Activated CD4-positive, alpha-beta memory T cell treated with anti-CD3 and anti-CD28 coated beads for 36 hours (primary cell): Measurements from ENCODE around the gene RALGAPA1. TPM values are rescaled to one million over a fixed set of nuclear protein-coding genes. Genes with fewer than 3 reads are reported as not detected.
"Not testable (repeated sequence)": the region's sequence is repeated elsewhere in the genome, so short reads cannot be mapped to it uniquely, and the experiment has no call there.

Experiments used
- CTCF ChIA-PET: fragments of 350-600 bp; sonication (Branson Sonifier 250); formaldehyde crosslinking; loops from one replicate; lab custom pipeline; 2021; ENCODE audit warnings: antibody characterized with exemption, inconsistent platforms; lab: Charles Lee
- POLR2A ChIA-PET: fragments of 350-600 bp; sonication (Branson Sonifier 250); formaldehyde crosslinking; loops from one replicate; lab custom pipeline; 2021; ENCODE audit warnings: antibody characterized with exemption; lab: Charles Lee
- DNase-seq: peaks from one replicate; pipeline ENCODE4 v3.0.0-alpha.2; 2020
- H3K27ac Mint-ChIP-seq: one replicate; pipeline ENCODE4 v1.8.0; 2021; ENCODE audit warnings: mixed read lengths
- H3K27me3 Mint-ChIP-seq: one replicate; pipeline ENCODE4 v1.8.0; 2021; ENCODE audit warnings: mixed read lengths
- H3K36me3 Mint-ChIP-seq: one replicate; pipeline ENCODE4 v1.8.0; 2021; ENCODE audit warnings: mixed read lengths
- H3K4me1 Mint-ChIP-seq: one replicate; pipeline ENCODE4 v1.8.0; 2021; ENCODE audit warnings: low read depth, mixed read lengths
- H3K4me3 Mint-ChIP-seq: one replicate; pipeline ENCODE4 v1.8.0; 2021; ENCODE audit warnings: mild to moderate bottlenecking, mixed read lengths
- H3K9me3 Mint-ChIP-seq: one replicate; pipeline ENCODE4 v1.8.0; 2021; ENCODE audit warnings: mixed read lengths
- intact Hi-C: fragments of 100-400 bp; cut with micrococcal nuclease; formaldehyde crosslinking; loops from one replicate; pipeline ENCODE4 v1.15.1; 2023
- total RNA-seq, 2 experiments: library from RNA; stranded (reverse); gene quantifications; one replicate each; pipeline ENCODE4 v1.2.3, GENCODE V29; 2021

RALGAPA1 gene
- 10 to 100 TPM; 23.0 to 26.7 TPM for total RNA-seq

DNA sequence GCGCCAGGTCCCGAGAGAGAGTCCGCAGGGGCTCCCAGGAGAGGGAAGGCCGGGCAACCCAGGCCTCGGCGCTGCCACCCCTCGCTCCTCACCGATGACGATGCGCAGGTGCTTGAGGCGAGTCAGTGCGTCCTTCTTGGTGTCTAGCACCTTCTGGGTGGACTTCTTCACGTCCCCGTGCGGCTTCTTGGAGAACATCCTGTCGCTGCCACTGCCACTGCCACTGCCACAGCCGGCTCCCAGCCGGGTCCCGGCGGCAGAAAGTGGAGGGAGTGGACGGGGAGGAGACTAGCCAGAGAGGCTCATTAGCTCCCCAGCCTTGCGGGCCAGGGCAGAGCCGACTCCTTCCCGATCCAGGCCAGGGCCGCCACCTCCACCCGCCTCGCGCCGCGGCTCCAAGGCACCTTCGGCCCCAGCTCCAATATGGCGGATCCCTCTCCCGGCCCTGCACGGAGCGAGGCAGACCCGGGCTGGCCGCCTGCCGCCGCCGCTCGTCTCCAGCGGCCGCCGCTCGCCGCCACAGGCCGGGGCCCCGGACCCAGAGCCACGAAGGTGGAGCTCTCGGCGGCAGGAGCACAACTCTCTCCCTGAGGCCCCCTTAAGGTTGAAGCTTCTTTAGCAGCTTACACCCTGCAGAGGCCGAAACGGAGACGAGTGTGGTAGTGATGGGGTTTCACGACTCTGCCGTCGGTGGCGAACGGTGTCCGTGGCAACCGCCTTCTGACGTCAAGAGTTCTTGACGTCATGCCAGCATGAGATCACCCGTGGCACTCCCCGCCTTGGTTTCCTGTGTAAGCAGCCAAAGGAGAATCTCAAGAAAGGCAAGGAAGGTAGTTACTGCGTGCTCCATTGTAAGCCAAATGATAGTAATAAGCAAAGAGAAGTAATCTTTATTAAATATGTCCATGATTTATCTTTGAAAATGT, at the start of gene RALGAPA1:
Gene RALGAPA1 (minus strand): TSS at position 658 of the 926 bp plus-strand sequence. CDS start 460 bp downstream, at position 198.
- not testable (repeated sequence) for H3K27me3 Mint-ChIP-seq, H3K9me3 Mint-ChIP-seq, H3K36me3 Mint-ChIP-seq
- Mint-ChIP-seq H3K27ac (peak within 1 kb of the TSS; percentile 91), H3K4me3 (peak within 1 kb of the TSS; percentile 99), H3K4me1 (peaks cover 20% of the 10 kb centered on the region)
- DNase-seq, result peak; percentile 95
- intact Hi-C loops, result loop anchor here (1.0 to 5.0 kb wide), 9 partner anchors 17 to 513 kb away; partner anchors contain the start of genes BRMS1L, INSM2 and MBIP
- ChIA-PET CTCF (interaction anchor here (0.7 to 2.1 kb wide), 7 partner anchors 9 to 370 kb away, joined by 3 to 15 read pairs (median 4); partner anchors contain the start of gene BRMS1L), POLR2A (interaction anchor here (1.5 kb wide), 1 partner anchor 18 kb away, joined by 5 read pairs; the partner anchor contains the start of gene BRMS1L)

DNA sequence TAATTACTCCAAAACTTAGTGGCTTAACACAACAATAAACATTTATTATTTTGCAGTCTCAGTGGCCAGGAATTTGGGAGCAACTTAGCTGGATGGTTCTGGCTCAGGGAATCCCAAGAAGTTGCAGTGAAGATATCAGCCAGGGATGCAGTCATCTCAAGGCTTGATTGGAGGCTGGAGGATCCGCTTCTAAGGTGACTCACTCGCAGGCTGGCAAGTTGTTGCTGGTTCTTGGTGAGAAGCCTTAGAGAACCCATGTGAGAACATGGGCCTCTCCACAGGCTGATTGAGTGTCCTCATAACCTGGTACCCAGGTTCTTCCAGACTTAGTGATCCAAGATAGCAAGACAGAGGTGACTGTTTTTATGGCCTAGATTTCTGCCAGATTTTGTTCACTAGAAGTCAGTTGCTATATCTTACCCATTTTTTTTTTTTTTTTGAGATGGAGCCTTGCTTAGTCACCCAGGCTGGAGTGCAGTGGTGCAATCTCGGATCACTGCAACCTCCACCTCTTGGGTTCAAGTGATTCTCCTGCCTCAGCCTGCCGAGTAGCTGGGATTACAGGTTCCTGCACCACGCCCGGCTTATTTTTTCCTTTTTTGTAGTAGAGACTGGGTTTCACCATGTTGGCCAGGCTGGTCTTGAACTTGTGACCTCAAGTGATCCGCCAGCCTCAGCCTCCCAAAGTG, 49.6 kb upstream of the RALGAPA1 start:
- Mint-ChIP-seq H3K36me3 (peaks cover 19% of the 10 kb centered on the region), H3K9me3 (no peaks in the 10 kb centered on the region), H3K27me3 (no peaks in the 10 kb centered on the region), H3K27ac (no peak overlapping the region), H3K4me3 (no peak overlapping the region), H3K4me1 (no peaks in the 10 kb centered on the region)
- ChIA-PET CTCF (no interaction called here), POLR2A (interaction anchor here (0.6 kb wide), 1 partner anchor 247 kb away, joined by 3 read pairs; no protein-coding TSS in a partner anchor)
- intact Hi-C loops, result no loop called here
- no peak for DNase-seq

DNA sequence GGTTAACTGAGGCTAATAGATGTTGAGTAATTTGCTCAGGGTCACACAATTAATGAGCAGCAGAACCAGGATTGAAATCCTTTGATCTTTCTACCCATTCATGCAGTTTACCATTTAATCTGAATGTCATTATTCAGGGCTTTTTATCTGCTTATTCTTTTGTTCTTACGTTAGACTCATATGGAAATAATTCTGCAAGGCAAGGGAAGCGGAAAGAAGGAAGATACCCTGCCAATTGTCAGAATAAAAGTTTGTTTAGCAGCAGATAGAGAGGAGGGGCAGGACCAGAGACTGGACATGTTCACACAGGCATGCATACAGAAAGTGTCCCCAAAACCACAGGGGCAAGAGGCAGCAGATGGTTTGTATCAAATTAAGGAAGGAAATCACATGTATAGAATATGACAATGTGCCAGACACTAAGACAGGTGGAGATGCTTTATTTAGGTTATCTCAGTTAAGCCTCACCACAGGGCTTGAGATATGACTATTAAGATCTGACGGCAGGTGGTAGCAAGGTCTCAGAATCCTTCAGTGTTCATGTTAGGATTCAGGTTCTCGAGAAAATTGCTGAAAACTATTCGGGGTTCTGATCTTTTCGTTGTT, 46.9 kb upstream of the RALGAPA1 start:
- no peaks in the 10 kb centered on the region for H3K4me1 Mint-ChIP-seq
- CTCF ChIA-PET, result interaction anchor here (0.8 to 1.3 kb wide), 2 partner anchors 34 to 518 kb away, joined by 3 read pairs; no protein-coding TSS in a partner anchor
- H3K4me3 Mint-ChIP-seq, result no peak overlapping the region
- DNase-seq, result no peak
- POLR2A ChIA-PET, result no interaction called here
- no peaks in the 10 kb centered on the region for H3K27me3 Mint-ChIP-seq
- peaks cover 3% of the 10 kb centered on the region for H3K9me3 Mint-ChIP-seq
- intact Hi-C loops, result no loop called here
- no peak overlapping the region for H3K27ac Mint-ChIP-seq
- H3K36me3 Mint-ChIP-seq, result peaks cover 20% of the 10 kb centered on the region

DNA sequence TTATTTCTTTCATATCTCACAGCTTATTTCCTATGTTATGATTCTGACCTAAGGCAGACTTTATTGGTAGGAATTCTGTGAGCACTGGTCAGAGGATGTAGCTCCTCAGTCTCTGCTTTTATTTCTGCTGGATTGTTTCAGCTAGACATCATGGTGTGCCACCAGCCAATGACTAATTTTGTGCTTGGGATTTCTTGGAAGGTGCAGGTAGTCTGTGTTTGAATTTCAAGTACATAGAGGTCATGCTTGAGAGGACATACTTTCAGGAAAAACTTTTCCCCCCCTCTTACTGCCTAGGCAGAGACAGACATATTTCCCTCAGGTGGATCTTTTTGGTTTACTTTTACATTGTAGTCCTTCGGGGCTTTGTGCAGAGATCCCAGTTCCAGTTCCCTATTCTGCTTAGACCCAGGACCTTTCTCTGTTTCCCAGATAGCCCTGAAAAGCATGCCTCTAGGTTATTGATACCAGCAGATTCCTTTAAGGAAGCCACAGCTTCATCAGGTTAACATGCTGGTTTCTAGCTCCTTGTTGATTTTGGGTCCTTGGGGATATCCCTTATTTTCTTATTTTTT, 45.7 kb upstream of the RALGAPA1 start:
- Mint-ChIP-seq H3K9me3 (peaks cover 3% of the 10 kb centered on the region), H3K4me3 (no peak overlapping the region), H3K27ac (no peak overlapping the region), H3K4me1 (no peaks in the 10 kb centered on the region), H3K36me3 (peaks cover 28% of the 10 kb centered on the region), H3K27me3 (no peaks in the 10 kb centered on the region)
- ChIA-PET POLR2A (no interaction called here), CTCF (interaction anchor here (0.6 kb wide), 1 partner anchor 50 kb away, joined by 3 read pairs; no protein-coding TSS in a partner anchor)
- intact Hi-C loops, result no loop called here
- DNase-seq, result no peak

DNA sequence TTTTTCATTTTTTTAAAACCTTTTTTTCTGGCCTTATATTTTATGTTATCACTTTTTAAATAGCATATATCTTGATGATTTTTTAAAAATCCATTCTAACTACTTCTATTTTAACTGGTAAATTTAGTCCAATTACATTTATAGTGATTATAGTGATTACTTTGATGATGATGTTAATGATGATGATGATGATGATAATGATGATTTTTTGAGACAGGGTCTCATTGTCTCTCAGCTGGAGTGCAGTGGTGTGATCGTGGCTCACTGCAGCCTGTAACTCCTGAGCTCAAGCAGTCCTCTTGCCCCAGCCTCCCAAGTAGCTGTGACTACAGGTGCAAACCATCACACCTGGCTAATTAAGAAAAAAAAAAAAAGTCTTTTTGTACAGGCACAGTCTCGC, 44.1 kb upstream of the RALGAPA1 start:
- H3K4me1 Mint-ChIP-seq, result no peaks in the 10 kb centered on the region
- ChIA-PET CTCF (no interaction called here), POLR2A (no interaction called here)
- H3K4me3 Mint-ChIP-seq, result no peak overlapping the region
- intact Hi-C loops, result no loop called here
- DNase-seq, result no peak
- H3K36me3 Mint-ChIP-seq, result peaks cover 21% of the 10 kb centered on the region
- no peak overlapping the region for H3K27ac Mint-ChIP-seq
- peaks cover 3% of the 10 kb centered on the region for H3K9me3 Mint-ChIP-seq
- H3K27me3 Mint-ChIP-seq, result no peaks in the 10 kb centered on the region

DNA sequence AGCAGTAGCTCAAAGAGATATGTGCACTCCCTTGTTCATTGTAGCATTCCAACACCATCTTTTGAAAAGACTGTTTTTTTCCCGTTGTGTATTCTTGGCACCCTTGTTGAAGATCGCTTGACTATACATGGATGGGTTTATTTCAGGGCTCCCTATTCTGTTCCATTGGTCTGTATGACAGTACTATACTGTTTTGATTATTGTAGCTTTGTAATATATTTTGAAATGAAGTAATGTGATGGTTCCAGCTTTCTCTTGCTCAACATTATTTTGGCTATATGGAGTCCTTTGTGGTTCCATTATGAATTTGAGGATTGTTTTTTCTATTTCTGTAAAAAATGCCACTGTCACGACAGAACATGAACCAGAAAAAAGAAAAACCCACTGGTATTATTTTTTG, 42.7 kb upstream of the RALGAPA1 start:
- no peak overlapping the region for H3K27ac Mint-ChIP-seq
- peaks cover 3% of the 10 kb centered on the region for H3K9me3 Mint-ChIP-seq
- ChIA-PET CTCF (no interaction called here), POLR2A (no interaction called here)
- H3K4me1 Mint-ChIP-seq, result no peaks in the 10 kb centered on the region
- peaks cover 21% of the 10 kb centered on the region for H3K36me3 Mint-ChIP-seq
- H3K4me3 Mint-ChIP-seq, result no peak overlapping the region
- DNase-seq, result no peak
- intact Hi-C loops, result no loop called here
- no peaks in the 10 kb centered on the region for H3K27me3 Mint-ChIP-seq

DNA sequence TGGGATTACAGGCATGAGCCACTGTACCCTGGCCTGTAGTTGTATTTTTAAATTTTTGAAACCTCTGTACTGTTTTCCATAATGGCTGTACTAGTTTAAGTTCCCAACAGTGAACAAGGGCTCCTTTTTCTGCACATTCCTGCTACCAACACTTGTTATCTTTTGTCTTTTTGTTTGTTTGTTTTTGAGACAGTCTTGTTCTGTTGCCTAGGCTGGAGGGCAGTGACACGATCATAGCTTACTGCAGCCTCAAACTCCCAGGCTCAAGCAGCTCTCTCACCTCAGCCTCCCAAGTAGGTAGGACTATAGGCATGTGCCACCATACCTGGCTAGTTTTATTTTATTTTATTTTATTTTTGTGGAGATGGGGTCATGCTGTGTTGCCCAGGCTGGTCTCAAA, 40.0 kb upstream of the RALGAPA1 start:
- intact Hi-C loops, result no loop called here
- Mint-ChIP-seq H3K9me3 (peaks cover 3% of the 10 kb centered on the region), H3K4me1 (peaks cover 2% of the 10 kb centered on the region), H3K27ac (no peak overlapping the region), H3K4me3 (no peak overlapping the region), H3K27me3 (no peaks in the 10 kb centered on the region), H3K36me3 (peaks cover 38% of the 10 kb centered on the region)
- DNase-seq, result no peak
- ChIA-PET POLR2A (no interaction called here), CTCF (no interaction called here)

DNA sequence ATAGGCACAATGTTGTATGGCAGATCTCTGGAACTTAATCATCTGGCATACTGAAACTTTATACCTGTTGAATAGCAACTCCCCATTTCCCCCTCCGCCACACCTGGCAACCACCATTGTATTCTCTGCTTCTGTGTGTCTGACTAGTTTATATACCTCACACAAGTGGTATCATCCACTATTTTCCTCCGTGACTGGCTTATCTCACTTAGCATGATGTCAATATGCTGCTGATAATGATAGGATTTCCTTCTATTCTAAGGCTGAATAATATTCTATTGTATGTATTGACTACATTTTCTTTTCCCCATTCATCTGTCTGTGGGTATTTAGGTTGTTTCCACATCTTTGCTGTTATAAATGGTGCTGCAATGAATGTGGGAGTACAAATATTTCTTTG, 38.5 kb upstream of the RALGAPA1 start:
- H3K36me3 Mint-ChIP-seq, result peaks cover 52% of the 10 kb centered on the region
- no peaks in the 10 kb centered on the region for H3K27me3 Mint-ChIP-seq
- intact Hi-C loops, result no loop called here
- H3K4me3 Mint-ChIP-seq, result no peak overlapping the region
- ChIA-PET POLR2A (no interaction called here), CTCF (no interaction called here)
- H3K27ac Mint-ChIP-seq, result no peak overlapping the region
- no peak for DNase-seq
- peaks cover 6% of the 10 kb centered on the region for H3K9me3 Mint-ChIP-seq
- peaks cover 2% of the 10 kb centered on the region for H3K4me1 Mint-ChIP-seq

DNA sequence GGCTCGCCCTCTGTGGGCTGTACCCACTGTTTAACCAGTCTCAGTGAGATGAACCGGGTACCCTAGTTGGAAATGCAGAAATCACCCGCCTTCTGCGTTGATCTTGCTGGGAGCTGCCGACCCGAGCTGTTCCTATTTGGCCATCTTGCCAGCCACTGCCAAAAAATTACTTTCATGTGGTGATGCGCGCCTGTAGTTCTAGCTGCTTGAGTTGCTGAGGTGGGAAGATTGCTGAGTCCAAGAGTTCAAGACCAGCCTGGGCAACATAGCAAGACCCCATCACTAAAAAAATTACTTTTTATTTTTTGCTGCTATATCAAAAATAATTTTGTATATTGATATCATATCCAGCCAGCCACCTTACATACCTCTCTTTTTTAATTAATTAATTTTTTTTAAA, 35.4 kb upstream of the RALGAPA1 start:
- intact Hi-C loops, result no loop called here
- no peak overlapping the region for H3K4me3 Mint-ChIP-seq
- H3K27ac Mint-ChIP-seq, result no peak overlapping the region
- H3K4me1 Mint-ChIP-seq, result peaks cover 2% of the 10 kb centered on the region
- peaks cover 63% of the 10 kb centered on the region for H3K36me3 Mint-ChIP-seq
- peaks cover 28% of the 10 kb centered on the region for H3K9me3 Mint-ChIP-seq
- CTCF ChIA-PET, result no interaction called here
- no peak for DNase-seq
- POLR2A ChIA-PET, result no interaction called here
- no peaks in the 10 kb centered on the region for H3K27me3 Mint-ChIP-seq

DNA sequence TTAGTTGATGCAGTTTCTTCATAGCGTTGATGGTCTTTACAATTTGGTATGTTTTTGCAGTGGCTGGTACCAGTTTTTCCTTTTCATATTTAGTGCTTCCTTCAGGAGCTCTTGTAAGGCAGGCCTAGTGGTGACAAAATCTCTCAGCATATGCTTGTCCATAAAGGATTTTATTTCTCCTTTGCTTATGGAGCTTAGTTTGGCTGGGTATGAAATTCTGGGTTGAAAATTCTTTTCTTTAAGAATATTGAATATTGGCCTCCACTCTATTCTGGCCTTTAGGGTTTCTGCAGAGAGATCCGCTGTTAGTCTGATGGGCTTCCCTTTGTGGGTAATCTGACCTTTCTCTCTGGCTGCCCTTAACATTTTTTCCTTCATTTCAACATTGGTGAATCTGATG, 33.1 kb upstream of the RALGAPA1 start:
- H3K27me3 Mint-ChIP-seq, H3K27ac Mint-ChIP-seq, CTCF ChIA-PET, POLR2A ChIA-PET, H3K4me3 Mint-ChIP-seq, intact Hi-C loops, DNase-seq, H3K4me1 Mint-ChIP-seq: not testable (repeated sequence)
- Mint-ChIP-seq H3K36me3 (peaks cover 81% of the 10 kb centered on the region), H3K9me3 (peaks cover 38% of the 10 kb centered on the region)

DNA sequence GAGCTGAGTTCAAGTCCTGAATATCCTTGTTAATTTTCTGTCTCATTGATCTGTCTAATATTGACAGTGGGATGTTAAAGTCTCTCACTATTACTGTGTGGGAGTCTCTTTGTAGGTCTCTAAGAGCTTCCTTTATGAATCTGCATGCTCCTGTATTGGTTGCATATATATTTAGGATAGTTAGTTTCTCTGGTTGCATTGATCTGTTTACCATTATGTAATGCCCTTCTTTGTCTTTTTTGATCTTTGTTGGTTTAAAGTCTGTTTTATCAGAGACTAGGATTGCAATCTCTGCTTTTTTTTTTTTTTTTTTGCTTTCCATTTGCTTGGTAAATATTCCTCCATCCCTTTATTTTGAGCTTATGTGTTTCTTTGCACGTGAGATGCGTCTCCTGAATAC, 32.6 kb upstream of the RALGAPA1 start:
- H3K9me3 Mint-ChIP-seq, result peaks cover 38% of the 10 kb centered on the region
- H3K27me3 Mint-ChIP-seq, H3K27ac Mint-ChIP-seq, intact Hi-C loops, H3K4me3 Mint-ChIP-seq, CTCF ChIA-PET, POLR2A ChIA-PET, DNase-seq, H3K4me1 Mint-ChIP-seq: not testable (repeated sequence)
- H3K36me3 Mint-ChIP-seq, result peaks cover 82% of the 10 kb centered on the region
